GM18867 (cell line): ENCODE measurements around the gene SLC8B1.

Experiments used
- ATAC-seq: cut with Tn5 transposase; IDR thresholded peaks from one replicate; pipeline ENCODE4 v1.9.1; 2021; ENCODE audit warnings: mild to moderate bottlenecking, moderate library complexity; ENCODE audit not compliant: unreplicated experiment

Gene SLC8B1

GRCh38 chr12:113271853-113272561 lies 62.9 kb downstream of the SLC8B1 start:
- no peak for ATAC-seq

- ATAC-seq: no peak
These were observed 63.5 kb downstream of the SLC8B1 start for GRCh38 chr12:113271466-113271852.

GRCh38 chr12:113270709-113271009 lies 64.2 kb downstream of the SLC8B1 start:
- ATAC-seq: no peak

- ATAC-seq: no peak
These were observed 65.5 kb downstream of the SLC8B1 start for GRCh38 chr12:113269257-113269943.

GRCh38 chr12:113268621-113269020 lies 66.3 kb downstream of the SLC8B1 start:
- no peak for ATAC-seq

GRCh38 chr12:113268136-113268535 lies 66.8 kb downstream of the SLC8B1 start:
- no peak for ATAC-seq

GRCh38 chr12:113267621-113268020 lies 67.3 kb downstream of the SLC8B1 start:
- no peak for ATAC-seq

GRCh38 chr12:113266106-113266895 lies 68.6 kb downstream of the SLC8B1 start:
- no peak for ATAC-seq

GRCh38 chr12:113263431-113263963 lies 71.4 kb downstream of the SLC8B1 start:
- ATAC-seq: no peak

GRCh38 chr12:113262710-113263109 lies 72.2 kb downstream of the SLC8B1 start:
- no peak for ATAC-seq

- ATAC-seq: no peak
These were observed 73.0 kb downstream of the SLC8B1 start for GRCh38 chr12:113261847-113262470.

- no peak for ATAC-seq
These were observed 74.1 kb downstream of the SLC8B1 start for GRCh38 chr12:113260636-113261300.

GRCh38 chr12:113260127-113260526 lies 74.8 kb downstream of the SLC8B1 start:
- no peak for ATAC-seq

GRCh38 chr12:113257564-113257963 lies 77.3 kb downstream of the SLC8B1 start:
- no peak for ATAC-seq

GRCh38 chr12:113254298-113254697 lies 80.6 kb downstream of the SLC8B1 start:
- no peak for ATAC-seq

GRCh38 chr12:113253532-113254285 lies 81.2 kb downstream of the SLC8B1 start:
- no peak for ATAC-seq

GRCh38 chr12:113252494-113252893 lies 82.4 kb downstream of the SLC8B1 start:
- ATAC-seq: no peak

- ATAC-seq: no peak
These were observed 83.4 kb downstream of the SLC8B1 start for GRCh38 chr12:113251404-113252070.

- no peak for ATAC-seq
These were observed 84.9 kb downstream of the SLC8B1 start for GRCh38 chr12:113250045-113250444.
